ENCODE data around the gene C16orf87. TPM values are rescaled to one million over a fixed set of nuclear protein-coding genes. Genes with fewer than 3 reads are reported as not detected.

C16orf87 gene
- total RNA-seq, 1 experiment from 2014 or later, result 7.8 TPM

DNA sequence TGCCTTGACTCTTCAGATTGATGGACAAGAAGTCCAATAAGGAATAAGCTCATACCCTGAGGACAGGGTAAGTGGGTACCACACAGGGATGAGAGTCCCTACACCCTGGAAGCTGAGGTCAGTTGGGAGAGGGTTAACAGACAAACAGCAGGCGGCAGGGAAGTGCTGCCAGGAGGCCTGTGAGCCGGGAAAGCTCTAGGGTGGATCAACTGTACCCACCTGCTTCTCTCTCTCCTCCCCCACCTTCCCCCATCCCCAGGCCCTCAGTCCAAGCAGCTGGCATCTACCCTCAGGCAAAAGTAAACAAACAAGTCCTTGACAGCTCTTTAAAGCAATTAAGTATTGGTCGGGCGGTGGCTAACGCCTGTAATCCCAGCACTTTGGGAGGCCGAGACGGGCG, 62.2 kb downstream of the C16orf87 start:
- intact Hi-C loops (cut with micrococcal nuclease; ENCODE audit: unreplicated experiment), result no loop called here
- POLR2A ChIA-PET (ENCODE audit: unreplicated experiment), result no interaction called here
- Histone ChIP-seq H4K20me1 (ENCODE audit: insufficient read depth) (no peaks in the 10 kb centered on the region), H3K9me3 (ENCODE audit: insufficient read depth, low read depth) (no peaks in the 10 kb centered on the region), H3K4me1 (replicated peaks; ENCODE audit: insufficient read depth) (peaks cover 18% of the 10 kb centered on the region), H3K36me3 (ENCODE audit: low read depth) (no peaks in the 10 kb centered on the region), H3K79me2 (ENCODE audit: low read depth) (no peaks in the 10 kb centered on the region), H3K27ac (no peak overlapping the region), H3K9me2 (ENCODE audit: insufficient read depth) (no peaks in the 10 kb centered on the region), H3K4me3 (no peak overlapping the region), H3F3A (ENCODE audit: insufficient read depth, low read depth) (peaks cover 5% of the 10 kb centered on the region; the same call in 1 of the 2 replicates), H3K27me3 (ENCODE audit: insufficient read depth, low read depth) (no peaks in the 10 kb centered on the region), H2AFZ (no peak overlapping the region), H3K4me2 (peak overlapping the region; percentile 37)
- BruUV-seq (replicated peaks), result no TSS peak
- no peak for TF ChIP-seq EZH2 (IDR thresholded peaks at IDR 0.05; ENCODE audit: low read depth)
- TF ChIP-seq, protein P1, sequence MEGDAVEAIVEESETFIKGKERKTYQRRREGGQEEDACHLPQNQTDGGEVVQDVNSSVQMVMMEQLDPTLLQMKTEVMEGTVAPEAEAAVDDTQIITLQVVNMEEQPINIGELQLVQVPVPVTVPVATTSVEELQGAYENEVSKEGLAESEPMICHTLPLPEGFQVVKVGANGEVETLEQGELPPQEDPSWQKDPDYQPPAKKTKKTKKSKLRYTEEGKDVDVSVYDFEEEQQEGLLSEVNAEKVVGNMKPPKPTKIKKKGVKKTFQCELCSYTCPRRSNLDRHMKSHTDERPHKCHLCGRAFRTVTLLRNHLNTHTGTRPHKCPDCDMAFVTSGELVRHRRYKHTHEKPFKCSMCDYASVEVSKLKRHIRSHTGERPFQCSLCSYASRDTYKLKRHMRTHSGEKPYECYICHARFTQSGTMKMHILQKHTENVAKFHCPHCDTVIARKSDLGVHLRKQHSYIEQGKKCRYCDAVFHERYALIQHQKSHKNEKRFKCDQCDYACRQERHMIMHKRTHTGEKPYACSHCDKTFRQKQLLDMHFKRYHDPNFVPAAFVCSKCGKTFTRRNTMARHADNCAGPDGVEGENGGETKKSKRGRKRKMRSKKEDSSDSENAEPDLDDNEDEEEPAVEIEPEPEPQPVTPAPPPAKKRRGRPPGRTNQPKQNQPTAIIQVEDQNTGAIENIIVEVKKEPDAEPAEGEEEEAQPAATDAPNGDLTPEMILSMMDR (conservative IDR thresholded peaks at IDR 0.05), result no peak
- CTCF ChIA-PET, result no interaction called here
- DNase-seq, result no peak

DNA sequence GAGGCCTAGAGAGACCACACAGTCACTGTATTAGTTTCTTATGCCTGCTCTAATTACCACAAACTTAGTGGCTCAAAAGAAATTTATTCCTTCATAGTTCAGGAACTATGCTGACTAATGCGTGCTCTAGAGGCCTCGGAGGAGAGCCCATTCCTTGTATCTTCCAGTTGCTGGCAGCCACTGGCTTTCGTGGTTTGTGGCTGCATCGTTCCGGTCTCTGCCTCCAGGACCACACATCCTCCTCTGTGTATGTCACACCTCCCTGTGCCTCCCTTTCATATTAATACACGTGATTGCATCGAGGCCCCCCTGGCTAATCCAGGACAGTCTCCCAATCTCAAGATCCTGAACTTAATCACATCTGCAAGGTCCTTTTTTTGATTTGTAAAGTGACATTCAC, 65.9 kb downstream of the C16orf87 start:
- ChIA-PET POLR2A (ENCODE audit: unreplicated experiment) (no interaction called here), CTCF (no interaction called here)
- no peak overlapping the region for H2AFZ ChIP-seq
- H3K4me1 ChIP-seq (replicated peaks; ENCODE audit: insufficient read depth), result peaks cover 22% of the 10 kb centered on the region
- H3K9me2 ChIP-seq (ENCODE audit: insufficient read depth), result no peaks in the 10 kb centered on the region
- DNase-seq, result no peak
- no peak overlapping the region for H3K4me2 ChIP-seq
- no peak overlapping the region for H3K4me3 ChIP-seq
- H3K9me3 ChIP-seq (ENCODE audit: insufficient read depth, low read depth), result no peaks in the 10 kb centered on the region
- H4K20me1 ChIP-seq (ENCODE audit: insufficient read depth), result no peaks in the 10 kb centered on the region
- intact Hi-C loops (cut with micrococcal nuclease; ENCODE audit: unreplicated experiment), result no loop called here
- TF ChIP-seq, protein P1 (conservative IDR thresholded peaks at IDR 0.05), result no peak
- TF ChIP-seq EZH2 (IDR thresholded peaks at IDR 0.05; ENCODE audit: low read depth), result no peak
- no peaks in the 10 kb centered on the region for H3K27me3 ChIP-seq (ENCODE audit: insufficient read depth, low read depth)
- no peaks in the 10 kb centered on the region for H3K36me3 ChIP-seq (ENCODE audit: low read depth)
- H3F3A ChIP-seq (ENCODE audit: insufficient read depth, low read depth), result peaks cover 5% of the 10 kb centered on the region; the same call in 1 of the 2 replicates
- H3K79me2 ChIP-seq (ENCODE audit: low read depth), result no peaks in the 10 kb centered on the region
- no TSS peak for BruUV-seq (replicated peaks)
- no peak overlapping the region for H3K27ac ChIP-seq

DNA sequence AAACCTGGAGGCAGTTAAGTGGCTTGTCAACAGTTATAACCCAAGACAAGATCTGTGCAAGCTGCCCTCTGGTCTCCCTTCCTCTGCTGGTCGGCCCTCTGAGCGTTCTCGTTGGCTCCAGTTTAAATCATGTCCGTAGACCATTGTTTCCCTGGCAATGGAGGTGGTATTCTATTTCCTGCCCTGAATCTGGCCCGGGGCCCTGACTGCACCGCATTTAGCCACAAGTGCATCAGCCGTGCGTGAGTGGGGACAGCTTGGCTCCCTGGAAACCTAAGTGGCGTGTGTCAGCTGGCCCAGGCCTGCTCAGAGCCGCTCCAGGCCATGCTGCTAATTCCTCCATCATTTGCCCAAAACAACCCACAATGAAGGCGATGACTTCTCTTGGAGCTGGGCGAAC, 67.8 kb downstream of the C16orf87 start:
- Histone ChIP-seq H3K79me2 (ENCODE audit: low read depth) (no peaks in the 10 kb centered on the region), H3K27ac (no peak overlapping the region), H3K4me3 (no peak overlapping the region), H3K9me3 (ENCODE audit: insufficient read depth, low read depth) (no peaks in the 10 kb centered on the region), H4K20me1 (ENCODE audit: insufficient read depth) (no peaks in the 10 kb centered on the region), H3K27me3 (ENCODE audit: insufficient read depth, low read depth) (peaks cover 10% of the 10 kb centered on the region; the same call in 1 of the 2 replicates), H2AFZ (no peak overlapping the region), H3K36me3 (ENCODE audit: low read depth) (no peaks in the 10 kb centered on the region), H3F3A (ENCODE audit: insufficient read depth, low read depth) (no peaks in the 10 kb centered on the region), H3K4me1 (replicated peaks; ENCODE audit: insufficient read depth) (peaks cover 8% of the 10 kb centered on the region; the same call in 1 of the 2 replicates), H3K9me2 (ENCODE audit: insufficient read depth) (no peaks in the 10 kb centered on the region), H3K4me2 (no peak overlapping the region)
- BruUV-seq (replicated peaks), result no TSS peak
- CTCF ChIA-PET, result no interaction called here
- TF ChIP-seq EZH2 (IDR thresholded peaks at IDR 0.05; ENCODE audit: low read depth), result no peak
- DNase-seq, result no peak
- intact Hi-C loops (cut with micrococcal nuclease; ENCODE audit: unreplicated experiment), result no loop called here
- POLR2A ChIA-PET (ENCODE audit: unreplicated experiment), result no interaction called here

DNA sequence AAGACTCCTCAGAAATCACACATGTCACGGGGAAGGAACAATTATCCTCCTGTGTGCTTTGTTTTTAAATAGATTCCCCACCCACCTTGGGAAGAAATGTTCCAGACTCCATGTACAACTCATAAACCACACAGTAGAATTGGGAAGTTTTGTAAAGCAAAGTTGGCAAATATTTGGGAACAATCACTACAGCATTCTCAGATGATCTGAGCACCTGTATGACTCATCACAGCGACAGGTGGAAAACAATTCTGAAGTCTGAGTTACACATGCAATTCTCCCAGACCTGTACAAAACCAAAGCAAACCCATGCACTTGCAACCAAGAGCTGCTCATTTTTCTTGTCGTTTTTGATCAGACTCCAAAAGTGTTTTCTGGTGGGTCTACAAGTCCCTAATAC, 68.4 kb downstream of the C16orf87 start:
- no peaks in the 10 kb centered on the region for H3K9me3 ChIP-seq (ENCODE audit: insufficient read depth, low read depth)
- no peaks in the 10 kb centered on the region for H3K36me3 ChIP-seq (ENCODE audit: low read depth)
- no peaks in the 10 kb centered on the region for H3K79me2 ChIP-seq (ENCODE audit: low read depth)
- no peak overlapping the region for H2AFZ ChIP-seq
- H3K4me2 ChIP-seq, result no peak overlapping the region
- H3K4me3 ChIP-seq, result no peak overlapping the region
- BruUV-seq (replicated peaks), result no TSS peak
- no peaks in the 10 kb centered on the region for H3F3A ChIP-seq (ENCODE audit: insufficient read depth, low read depth)
- no peaks in the 10 kb centered on the region for H3K9me2 ChIP-seq (ENCODE audit: insufficient read depth)
- CTCF ChIA-PET, result no interaction called here
- H3K27ac ChIP-seq, result no peak overlapping the region
- DNase-seq, result peak in 1 of 2 experiments; percentile 43
- H3K4me1 ChIP-seq (replicated peaks; ENCODE audit: insufficient read depth), result peaks cover 8% of the 10 kb centered on the region; the same call in 1 of the 2 replicates
- peaks cover 10% of the 10 kb centered on the region; the same call in 1 of the 2 replicates for H3K27me3 ChIP-seq (ENCODE audit: insufficient read depth, low read depth)
- no peaks in the 10 kb centered on the region for H4K20me1 ChIP-seq (ENCODE audit: insufficient read depth)
- intact Hi-C loops (cut with micrococcal nuclease; ENCODE audit: unreplicated experiment), result no loop called here
- POLR2A ChIA-PET (ENCODE audit: unreplicated experiment), result no interaction called here
- TF ChIP-seq EZH2 (IDR thresholded peaks at IDR 0.05; ENCODE audit: low read depth), result no peak
- TF ChIP-seq, protein P1 (conservative IDR thresholded peaks at IDR 0.05), result no peak

Measured in PC-9 (cell line).